Coronary artery (tissue), 2 donors: ENCODE measurements around the gene DIS3L2.

Experiments used
- DNase-seq: peaks from one replicate; pipeline ENCODE4 v3.0.0-alpha.2; 2017; ENCODE audit warnings: low spot score
- H3K27ac ChIP-seq, 2 donors: fragments of 200-600 bp; sonication (generic); one replicate each; pipeline ENCODE4 v1.5.1; 2016 to 2019
- H3K4me3 ChIP-seq: fragments of 200-600 bp; sonication (generic); 2 replicates; pipeline ENCODE4 v1.5.1; 2016; ENCODE audit warnings: mild to moderate bottlenecking, moderate library complexity
- TF ChIP-seq, protein P1 (sequence below): fragments of 200-600 bp; sonication (generic); IDR thresholded peaks from one replicate; pipeline ENCODE4 v1.5.1; 2019; ENCODE audit warnings: antibody characterized with exemption

DIS3L2 gene

DNA sequence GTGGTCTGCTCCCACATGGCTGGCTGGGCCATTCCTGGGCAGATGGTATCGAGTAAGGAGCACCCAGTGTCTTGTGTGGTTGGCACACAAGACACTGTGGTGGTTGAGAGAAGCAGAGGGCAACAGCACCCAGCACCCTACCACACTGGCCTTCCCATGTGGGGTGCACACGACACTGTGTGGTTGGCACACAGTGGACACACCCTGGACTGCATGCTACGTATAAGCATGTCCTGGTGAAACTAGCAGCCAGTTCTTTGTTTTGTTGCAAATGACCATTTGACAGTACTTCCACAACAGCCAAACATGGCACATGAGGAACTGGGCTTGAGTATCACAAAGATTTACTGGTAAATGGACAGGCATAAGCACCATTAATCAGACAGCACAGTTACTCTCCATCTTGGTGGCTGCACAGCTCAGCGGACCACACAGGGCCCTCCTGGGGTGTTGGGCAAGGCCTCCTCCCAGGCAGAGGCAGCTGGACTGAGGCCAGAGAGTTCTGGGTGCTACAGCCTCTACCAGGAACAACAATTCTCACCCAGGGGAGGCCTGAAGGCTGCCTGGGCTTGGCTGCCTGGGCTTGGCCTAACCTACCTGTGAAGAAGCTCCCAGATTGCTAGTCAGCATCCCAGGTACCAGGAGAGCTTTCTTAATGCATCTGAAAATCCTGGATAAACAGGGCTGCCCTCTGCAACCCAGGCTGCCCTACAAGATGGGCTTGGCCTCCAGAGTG lies 357.7 kb downstream of the DIS3L2 start:
- DNase-seq: peak; percentile 66
- H3K27ac ChIP-seq: no peak overlapping the region
- TF ChIP-seq, protein P1, sequence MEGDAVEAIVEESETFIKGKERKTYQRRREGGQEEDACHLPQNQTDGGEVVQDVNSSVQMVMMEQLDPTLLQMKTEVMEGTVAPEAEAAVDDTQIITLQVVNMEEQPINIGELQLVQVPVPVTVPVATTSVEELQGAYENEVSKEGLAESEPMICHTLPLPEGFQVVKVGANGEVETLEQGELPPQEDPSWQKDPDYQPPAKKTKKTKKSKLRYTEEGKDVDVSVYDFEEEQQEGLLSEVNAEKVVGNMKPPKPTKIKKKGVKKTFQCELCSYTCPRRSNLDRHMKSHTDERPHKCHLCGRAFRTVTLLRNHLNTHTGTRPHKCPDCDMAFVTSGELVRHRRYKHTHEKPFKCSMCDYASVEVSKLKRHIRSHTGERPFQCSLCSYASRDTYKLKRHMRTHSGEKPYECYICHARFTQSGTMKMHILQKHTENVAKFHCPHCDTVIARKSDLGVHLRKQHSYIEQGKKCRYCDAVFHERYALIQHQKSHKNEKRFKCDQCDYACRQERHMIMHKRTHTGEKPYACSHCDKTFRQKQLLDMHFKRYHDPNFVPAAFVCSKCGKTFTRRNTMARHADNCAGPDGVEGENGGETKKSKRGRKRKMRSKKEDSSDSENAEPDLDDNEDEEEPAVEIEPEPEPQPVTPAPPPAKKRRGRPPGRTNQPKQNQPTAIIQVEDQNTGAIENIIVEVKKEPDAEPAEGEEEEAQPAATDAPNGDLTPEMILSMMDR: no peak
- H3K4me3 ChIP-seq: no peak overlapping the region

GRCh38 chr2:232319803-232320442 lies 358.4 kb downstream of the DIS3L2 start:
- no peak for DNase-seq

DNA sequence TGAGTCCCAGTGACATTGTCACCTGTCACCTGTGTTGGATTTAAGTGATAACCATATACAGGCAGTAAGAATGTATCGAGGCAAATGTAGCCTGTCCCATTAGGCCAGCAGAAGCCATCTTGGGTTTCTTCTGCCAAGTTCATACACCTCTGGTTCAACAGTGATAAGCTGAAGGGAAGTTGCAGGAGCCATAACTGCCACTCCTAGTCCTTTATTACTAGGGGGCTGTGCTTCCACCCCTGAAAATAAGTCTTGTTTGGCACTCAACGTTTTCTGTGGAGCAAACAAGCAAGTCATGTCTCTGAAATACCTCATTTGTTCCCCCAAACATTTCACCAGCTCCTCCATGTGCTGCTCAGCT lies 358.9 kb downstream of the DIS3L2 start:
- Histone ChIP-seq H3K4me3 (no peak overlapping the region), H3K27ac (no peak overlapping the region)
- no peak for DNase-seq
- TF ChIP-seq, protein P1: no peak

More at GRCh38 chr2:232319803-232320442, 358.4 kb downstream of the DIS3L2 start:
- TF ChIP-seq, protein P1: no peak
- no peak overlapping the region for H3K4me3 ChIP-seq
- no peak overlapping the region for H3K27ac ChIP-seq

DNA sequence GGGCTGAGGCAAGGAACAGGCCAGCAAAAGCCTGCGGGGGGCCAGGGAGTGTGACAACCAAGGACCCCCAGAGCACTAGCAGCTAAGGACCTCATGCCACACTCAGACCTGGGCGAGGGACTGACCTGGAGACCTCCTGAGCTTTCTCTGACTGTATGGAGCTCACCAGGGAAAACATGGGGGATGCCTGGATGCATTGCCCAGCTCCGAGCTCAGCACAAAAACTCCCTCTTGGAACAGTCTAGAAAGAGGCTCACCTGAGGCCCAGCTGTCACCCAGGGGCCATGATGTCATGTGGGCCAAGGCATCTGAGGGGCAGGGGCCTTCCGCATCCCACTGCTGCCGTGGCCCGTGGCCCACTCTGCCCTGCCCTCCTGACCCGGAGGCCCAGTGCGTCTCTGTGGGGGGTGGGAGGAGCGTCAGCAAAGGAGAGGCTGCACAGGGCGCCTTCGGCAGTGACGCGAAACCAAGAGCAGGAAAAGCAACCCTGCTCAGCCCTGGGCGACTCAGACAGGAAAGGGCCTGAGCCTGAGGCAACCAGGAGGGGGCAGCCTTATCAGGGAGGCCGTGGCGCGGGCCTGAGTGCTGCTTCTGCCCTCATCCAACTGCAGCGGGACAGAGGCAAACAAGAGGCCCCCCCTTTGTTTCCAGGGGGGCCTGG lies 359.8 kb downstream of the DIS3L2 start:
- no peak overlapping the region for H3K27ac ChIP-seq
- DNase-seq: peak; percentile 60
- TF ChIP-seq, protein P1: no peak
- H3K4me3 ChIP-seq: no peak overlapping the region

GRCh38 chr2:232321817-232322559 lies 360.5 kb downstream of the DIS3L2 start:
- no peak overlapping the region for H3K27ac ChIP-seq
- peak; percentile 60 for DNase-seq
- TF ChIP-seq, protein P1: no peak

DNA sequence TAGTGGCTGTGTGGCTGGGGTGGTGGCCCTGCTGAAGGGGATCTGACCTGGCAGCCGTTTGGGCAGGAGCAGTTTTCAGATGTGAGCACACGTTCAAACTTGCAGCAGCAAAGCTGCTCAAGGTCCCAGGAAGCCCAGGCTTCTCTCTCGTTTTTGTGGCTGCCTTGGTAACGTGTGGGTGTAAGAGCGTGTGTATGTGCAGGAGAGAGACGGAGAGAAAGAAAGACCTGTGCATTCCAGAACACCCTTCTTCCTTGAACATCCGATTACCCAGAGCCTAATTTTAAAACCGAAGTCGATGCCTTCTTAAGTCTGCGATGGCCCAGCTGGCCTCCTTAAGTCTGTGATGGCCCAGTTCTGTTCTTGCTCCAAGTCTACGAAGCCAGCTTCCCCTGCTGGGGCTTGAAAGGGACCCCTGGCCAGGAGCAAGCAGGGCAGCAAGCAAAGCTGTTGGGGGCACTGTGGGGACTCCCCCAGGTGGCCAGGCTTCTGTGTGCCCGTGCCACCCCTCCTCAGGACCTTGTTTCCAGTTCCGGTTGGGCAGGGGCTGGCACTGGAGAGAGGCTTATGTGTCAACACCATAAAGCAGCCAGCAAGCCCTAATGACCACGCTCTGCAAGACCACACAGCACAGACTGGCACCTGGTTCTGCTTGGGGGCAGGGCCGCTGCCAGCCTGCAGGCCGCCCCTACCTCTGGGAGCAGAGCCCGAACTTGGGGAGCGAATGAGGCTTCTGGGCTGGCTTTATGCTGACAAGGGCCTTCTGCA lies 361.2 kb downstream of the DIS3L2 start:
- TF ChIP-seq, protein P1: no peak
- Histone ChIP-seq H3K27ac (no peak overlapping the region), H3K4me3 (no peak overlapping the region)
- peak; percentile 58 for DNase-seq

More at GRCh38 chr2:232321817-232322559, 360.5 kb downstream of the DIS3L2 start:
- no peak overlapping the region for H3K4me3 ChIP-seq
